NOMO-1 treated with dmso at 0.1 percent for 144 hours (cell line): Measurements from ENCODE around the gene SLC39A11.
"Not testable (repeated sequence)": the region's sequence is repeated elsewhere in the genome, so short reads cannot be mapped to it uniquely, and the experiment has no call there.

Source experiments
- DNase-seq: peaks from one replicate; lab custom pipeline; 2025; ENCODE audit not compliant: unreplicated experiment; lab: John Stamatoyannopoulos, UW

The SLC39A11 gene

GRCh38 chr17:72927760-72928159, 164.7 kb downstream of the SLC39A11 start:
- DNase-seq = no peak

- DNase-seq = no peak
These were observed 165.3 kb downstream of the SLC39A11 start for GRCh38 chr17:72927146-72927545.

- no peak for DNase-seq
These were observed 166.3 kb downstream of the SLC39A11 start for GRCh38 chr17:72926171-72926570.

- DNase-seq = no peak
These were observed 168.3 kb downstream of the SLC39A11 start for GRCh38 chr17:72924196-72924595.

- DNase-seq = no peak
These were observed 170.3 kb downstream of the SLC39A11 start for GRCh38 chr17:72922219-72922618.

GRCh38 chr17:72921347-72922054, 171.0 kb downstream of the SLC39A11 start:
- no peak for DNase-seq

GRCh38 chr17:72920513-72920912, 172.0 kb downstream of the SLC39A11 start:
- DNase-seq = no peak

- DNase-seq = no peak
These were observed 175.5 kb downstream of the SLC39A11 start for GRCh38 chr17:72916991-72917390.

GRCh38 chr17:72915625-72916081, 176.8 kb downstream of the SLC39A11 start:
- DNase-seq = no peak

GRCh38 chr17:72913142-72913682, 179.3 kb downstream of the SLC39A11 start:
- DNase-seq = no peak

GRCh38 chr17:72906306-72906705, 186.2 kb downstream of the SLC39A11 start:
- DNase-seq = no peak

- DNase-seq = no peak
These were observed 189.0 kb downstream of the SLC39A11 start for GRCh38 chr17:72903522-72903921.

GRCh38 chr17:72901657-72902056, 190.8 kb downstream of the SLC39A11 start:
- no peak for DNase-seq

GRCh38 chr17:72901083-72901482, 191.4 kb downstream of the SLC39A11 start:
- no peak for DNase-seq

GRCh38 chr17:72900654-72900971, 191.9 kb downstream of the SLC39A11 start:
- no peak for DNase-seq

GRCh38 chr17:72898725-72899124, 193.8 kb downstream of the SLC39A11 start:
- no peak for DNase-seq

GRCh38 chr17:72896288-72896687, 196.2 kb downstream of the SLC39A11 start:
- not testable (repeated sequence) for DNase-seq

- DNase-seq = no peak
These were observed 200.9 kb downstream of the SLC39A11 start for GRCh38 chr17:72891627-72892026.

GRCh38 chr17:72890711-72891110, 201.8 kb downstream of the SLC39A11 start:
- no peak for DNase-seq

- no peak for DNase-seq
These were observed 204.6 kb downstream of the SLC39A11 start for GRCh38 chr17:72887917-72888316.

- no peak for DNase-seq
These were observed 205.2 kb downstream of the SLC39A11 start for GRCh38 chr17:72887322-72887721.

GRCh38 chr17:72886622-72887021, 205.9 kb downstream of the SLC39A11 start:
- no peak for DNase-seq

- no peak for DNase-seq
These were observed 208.4 kb downstream of the SLC39A11 start for GRCh38 chr17:72884066-72884465.
